Liver (tissue), 9 donors: ENCODE data around the gene GAS6. TPM values are rescaled to one million over a fixed set of nuclear protein-coding genes. Genes with fewer than 3 reads are reported as not detected.

ENCODE experiments used
- DNase-seq: peaks from one replicate; pipeline ENCODE4 v3.0.0-alpha.2; 2017; ENCODE audit warnings: low spot score
- H3K27ac ChIP-seq, 2 donors: one replicate each; pipeline ENCODE4 v1.7.0; 2013; ENCODE audit warnings: inconsistent platforms in 2 of 2, low read length in 2 of 2, control low read depth in 1 of 2, low read depth in 1 of 2, mild to moderate bottlenecking in 1 of 2
- H3K27me3 ChIP-seq, 4 donors: one replicate each; pipeline versions ENCODE4 v1.6.1 to v1.7.0; 2013; ENCODE audit warnings: low read length in 3 of 4, inconsistent platforms in 1 of 4, mild to moderate bottlenecking in 1 of 4, moderate library complexity in 1 of 4; ENCODE audit not compliant: control insufficient read depth in 4 of 4, insufficient read depth in 4 of 4
- H3K36me3 ChIP-seq, 4 donors: one replicate each; pipeline versions ENCODE4 v1.6.1 to v1.7.0; 2013; ENCODE audit warnings: low read length in 3 of 4, mild to moderate bottlenecking in 3 of 4, low read depth in 1 of 4, moderate library complexity in 1 of 4; ENCODE audit not compliant: control insufficient read depth in 4 of 4, insufficient read depth in 3 of 4
- H3K4me1 ChIP-seq, 4 donors: one replicate each; pipeline versions ENCODE4 v1.6.1 to v1.7.0; 2013; ENCODE audit warnings: low read length in 3 of 4, mild to moderate bottlenecking in 3 of 4, moderate library complexity in 1 of 4; ENCODE audit not compliant: control insufficient read depth in 4 of 4, insufficient read depth in 4 of 4
- H3K4me3 ChIP-seq, 3 donors: one replicate each; pipeline versions ENCODE4 v1.6.1 to v1.7.0; 2013; ENCODE audit warnings: low read length in 3 of 3, control low read depth in 1 of 3, low read depth in 1 of 3, mild to moderate bottlenecking in 1 of 3
- H3K9ac ChIP-seq, 2 donors: one replicate each; pipeline ENCODE4 v1.7.0; 2013; ENCODE audit warnings: low read length in 2 of 2, mild to moderate bottlenecking in 2 of 2, moderate library complexity in 2 of 2, control low read depth in 1 of 2, low read depth in 1 of 2
- H3K9me3 ChIP-seq, 4 donors: one replicate each; pipeline versions ENCODE4 v1.6.1 to v1.7.0; 2013; ENCODE audit warnings: low read length in 3 of 4; ENCODE audit not compliant: control insufficient read depth in 4 of 4
- EGR1 ChIP-seq, 2 donors: IDR thresholded peaks; 2 replicates each; pipeline ENCODE4 v1.6.1; 2016 to 2018; ENCODE audit warnings: antibody characterized with exemption in 2 of 2, low read depth in 2 of 2
- FOXA1 ChIP-seq: IDR thresholded peaks from 2 replicates; pipeline ENCODE4 v1.6.1; 2016; ENCODE audit warnings: antibody characterized with exemption
- FOXA2 ChIP-seq: IDR thresholded peaks from 2 replicates; pipeline ENCODE4 v1.6.1; 2016; ENCODE audit warnings: antibody characterized with exemption
- GABPA ChIP-seq, 2 donors: IDR thresholded peaks in 1 of 2; conservative IDR thresholded peaks in 1 of 2; 2 replicates each; pipeline ENCODE4 v1.6.1; 2016; ENCODE audit warnings: antibody characterized with exemption in 2 of 2, mild to moderate bottlenecking in 1 of 2, moderate library complexity in 1 of 2
- HNF4A ChIP-seq, 2 donors: conservative IDR thresholded peaks; 2 replicates each; pipeline ENCODE4 v1.6.1; 2016; ENCODE audit warnings: antibody characterized with exemption in 2 of 2, mild to moderate bottlenecking in 2 of 2
- HNF4G ChIP-seq: IDR thresholded peaks from 2 replicates; pipeline ENCODE4 v1.6.1; 2016; ENCODE audit warnings: antibody characterized with exemption
- JUND ChIP-seq, 2 donors: IDR thresholded peaks; 2 replicates each; pipeline ENCODE4 v1.6.1; 2016; ENCODE audit warnings: antibody characterized with exemption in 2 of 2
- NR2F2 ChIP-seq: IDR thresholded peaks from 2 replicates; pipeline ENCODE4 v1.6.1; 2016; ENCODE audit warnings: antibody characterized with exemption
- RXRA ChIP-seq, 2 donors: IDR thresholded peaks; 2 replicates each; pipeline ENCODE4 v1.6.1; 2017 to 2018; ENCODE audit warnings: antibody characterized with exemption in 2 of 2, mild to moderate bottlenecking in 1 of 2
- SP1 ChIP-seq: IDR thresholded peaks from 2 replicates; pipeline ENCODE4 v1.6.1; 2018; ENCODE audit warnings: antibody characterized with exemption, mild to moderate bottlenecking
- TAF1 ChIP-seq: conservative IDR thresholded peaks from 2 replicates; pipeline ENCODE4 v1.6.1; 2016; ENCODE audit warnings: antibody characterized with exemption, mild to moderate bottlenecking
- YY1 ChIP-seq: IDR thresholded peaks from 2 replicates; pipeline ENCODE4 v1.6.1; 2016; ENCODE audit warnings: antibody characterized with exemption, mild to moderate bottlenecking
- WGBS: extraction: QIAGEN DNeasy Blood & Tissue Kit; methylation state at CpG from one replicate; pipeline ENCODE4 v1.1.7; 2013; 5-methylcytosine and 5-hydroxymethylcytosine counted together
- polyA plus RNA-seq, 2 donors: library from polyadenylated mRNA; stranded (reverse) in 1 of 2; unstranded in 1 of 2; fragments of 200-250 nt in 1 of 2; fragments of >200 nt in 1 of 2; fragmentation: Nextera tagmentation in 1 of 2; extraction: Ambion mirVana in 1 of 2; gene quantifications; one replicate each; pipeline versions ENCODE4 v1.2.1 to v1.2.3, GENCODE V29; 2013 to 2015
- total RNA-seq, 2 donors: library from RNA; depleted of rRNA; stranded (reverse); fragments of >200 nt; gene quantifications; one replicate each; pipeline ENCODE4 v1.2.3, GENCODE V29; 2014
- TF ChIP-seq, protein P1 (sequence below): fragments of 150-350 bp; IDR thresholded peaks from 2 replicates; pipeline ENCODE4 v1.5.1; 2017; ENCODE audit warnings: improper control_type of control experiment, low read depth, low read length; ENCODE audit not compliant: missing input control
- TF ChIP-seq, protein P2 (sequence below): IDR thresholded peaks from 2 replicates; pipeline ENCODE4 v1.6.1; 2016; ENCODE audit warnings: antibody characterized with exemption, mild to moderate bottlenecking
- TF ChIP-seq, protein P3 (sequence below): IDR thresholded peaks from 2 replicates; pipeline ENCODE4 v1.6.1; 2016; ENCODE audit warnings: antibody characterized with exemption
- TF ChIP-seq, protein P4 (sequence below): IDR thresholded peaks from 2 replicates; pipeline ENCODE4 v1.6.1; 2016; ENCODE audit warnings: antibody characterized with exemption
- donor health status: healthy.
- donor health status: healthy.
- donor health status: healthy.
- donor health status: healthy.
- donor health status: healthy.

The GAS6 gene
- total and polyA plus RNA-seq, 4 donors = 2.5 to 30.2 (median 9.1) TPM

DNA sequence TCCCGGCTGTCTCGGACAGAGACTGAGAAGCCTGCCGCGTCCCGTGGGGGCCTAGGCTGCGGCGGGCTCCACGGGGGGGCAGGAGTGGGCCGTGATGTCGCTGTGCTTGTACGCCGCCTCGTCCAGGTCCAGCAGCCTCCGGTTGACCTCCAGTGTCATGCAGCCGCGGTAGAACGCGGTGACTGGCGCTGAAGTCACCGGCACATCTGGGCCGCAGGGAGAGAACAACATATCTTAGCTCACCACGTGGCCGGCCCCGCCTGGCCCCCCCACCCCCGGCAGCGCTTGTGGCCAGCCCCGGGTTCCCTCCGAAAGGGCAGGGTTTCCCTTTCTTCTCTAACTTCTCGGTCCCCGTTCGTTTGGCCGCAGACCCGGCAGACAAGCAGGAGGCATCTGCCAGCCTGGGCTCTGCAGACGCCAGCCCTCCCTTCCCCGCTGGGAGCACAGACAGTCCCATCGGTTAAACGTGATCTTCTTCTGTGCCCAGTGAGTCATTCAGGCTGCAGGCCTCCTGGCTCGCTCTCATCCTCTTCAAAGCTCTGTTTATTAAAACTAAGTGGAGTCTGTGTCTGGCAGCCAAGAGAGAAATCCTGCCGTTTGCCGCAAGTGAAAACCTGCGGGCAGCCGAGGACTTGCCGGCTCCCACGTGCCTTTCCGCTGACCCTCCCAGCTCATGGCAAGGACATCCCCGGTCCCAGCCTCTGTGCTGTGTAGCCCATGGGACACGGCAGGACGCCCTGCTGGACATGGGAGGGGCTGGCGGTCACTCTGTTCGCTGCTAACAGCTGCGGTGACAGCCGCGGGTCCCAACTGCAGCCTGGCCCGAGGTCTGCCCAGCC lies 42.8 kb downstream of the GAS6 start:
- no peak for DNase-seq
- Histone ChIP-seq H3K4me1 (peaks cover 0 to 4% (median 2%) of the 10 kb centered on the region in 4 donors), H3K9me3 (no peaks in the 10 kb centered on the region), H3K4me3 (no peak overlapping the region), H3K36me3 (peaks cover 0 to 10% (median 4%) of the 10 kb centered on the region in 4 donors), H3K27ac (peak overlapping the region; percentile 11 to 31), H3K27me3 (no peaks in the 10 kb centered on the region), H3K9ac (no peak overlapping the region)
- 82% methylated on average over 54 of the region's 54 CpGs for WGBS
- TF ChIP-seq YY1 = no peak
- peak in 1 of 2 donors; percentile 49 for TF ChIP-seq JUND (IDR thresholded peaks at IDR 0.05)

DNA sequence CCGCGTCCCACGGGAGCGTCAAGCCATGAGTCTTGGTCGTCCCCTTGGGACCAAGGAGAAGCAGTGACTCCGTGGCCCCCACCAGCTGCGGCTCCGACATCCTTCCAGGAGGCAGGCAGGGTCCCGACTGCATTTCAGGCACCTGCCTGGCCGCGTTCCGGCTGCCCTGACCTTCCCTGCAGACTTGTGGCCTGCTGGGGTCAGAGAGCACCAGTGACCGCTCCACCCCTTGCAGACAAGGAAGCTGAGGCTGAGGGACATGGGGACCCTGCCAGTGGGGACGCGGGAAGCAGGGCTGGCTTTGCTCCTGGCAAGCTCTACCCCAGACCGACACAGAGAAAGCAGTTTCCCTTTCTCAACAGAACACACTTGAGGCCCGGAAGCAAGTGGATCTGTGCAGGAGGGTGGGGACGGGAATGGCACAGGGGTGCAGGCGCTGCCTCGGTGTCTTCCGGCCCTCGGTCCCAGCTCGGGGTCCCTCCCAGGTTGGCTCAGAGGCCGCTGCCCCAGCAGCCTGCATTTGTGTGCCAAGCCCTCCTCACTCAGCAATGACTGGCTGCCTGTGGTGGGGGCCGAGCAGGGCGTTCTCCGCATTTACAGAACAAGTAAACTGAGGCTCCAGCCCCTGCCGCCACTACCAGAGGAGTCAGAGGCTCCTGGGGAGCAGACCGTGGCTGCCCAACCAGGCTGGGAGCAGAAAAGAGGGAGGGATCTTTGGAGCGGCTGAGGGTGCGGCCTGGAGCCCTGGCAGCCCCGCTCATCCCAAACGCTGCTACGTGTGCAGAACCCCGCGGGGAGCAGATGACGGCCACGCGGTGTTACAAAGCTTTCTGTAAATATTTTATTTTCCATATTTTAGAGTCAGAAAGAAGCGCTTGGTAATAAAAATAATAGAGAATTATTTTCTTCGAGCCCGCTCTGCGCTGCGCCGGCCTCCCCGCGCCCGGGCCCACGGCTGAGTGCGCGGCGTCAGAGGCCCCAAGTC lies 43.9 kb downstream of the GAS6 start:
- Histone ChIP-seq H3K4me1 (peaks cover 0 to 4% (median 2%) of the 10 kb centered on the region in 4 donors), H3K9me3 (no peaks in the 10 kb centered on the region), H3K36me3 (peaks cover 0 to 9% (median 3%) of the 10 kb centered on the region in 4 donors), H3K4me3 (no peak overlapping the region), H3K27ac (peak overlapping the region in 1 of 2 donors; percentile 11), H3K27me3 (no peaks in the 10 kb centered on the region), H3K9ac (no peak overlapping the region)
- TF ChIP-seq SP1 = no peak
- TF ChIP-seq YY1 = no peak
- TF ChIP-seq, protein P1, sequence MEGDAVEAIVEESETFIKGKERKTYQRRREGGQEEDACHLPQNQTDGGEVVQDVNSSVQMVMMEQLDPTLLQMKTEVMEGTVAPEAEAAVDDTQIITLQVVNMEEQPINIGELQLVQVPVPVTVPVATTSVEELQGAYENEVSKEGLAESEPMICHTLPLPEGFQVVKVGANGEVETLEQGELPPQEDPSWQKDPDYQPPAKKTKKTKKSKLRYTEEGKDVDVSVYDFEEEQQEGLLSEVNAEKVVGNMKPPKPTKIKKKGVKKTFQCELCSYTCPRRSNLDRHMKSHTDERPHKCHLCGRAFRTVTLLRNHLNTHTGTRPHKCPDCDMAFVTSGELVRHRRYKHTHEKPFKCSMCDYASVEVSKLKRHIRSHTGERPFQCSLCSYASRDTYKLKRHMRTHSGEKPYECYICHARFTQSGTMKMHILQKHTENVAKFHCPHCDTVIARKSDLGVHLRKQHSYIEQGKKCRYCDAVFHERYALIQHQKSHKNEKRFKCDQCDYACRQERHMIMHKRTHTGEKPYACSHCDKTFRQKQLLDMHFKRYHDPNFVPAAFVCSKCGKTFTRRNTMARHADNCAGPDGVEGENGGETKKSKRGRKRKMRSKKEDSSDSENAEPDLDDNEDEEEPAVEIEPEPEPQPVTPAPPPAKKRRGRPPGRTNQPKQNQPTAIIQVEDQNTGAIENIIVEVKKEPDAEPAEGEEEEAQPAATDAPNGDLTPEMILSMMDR = no peak
- TF ChIP-seq FOXA1 = no peak
- TF ChIP-seq FOXA2 = no peak
- no peak for TF ChIP-seq RXRA (IDR thresholded peaks at IDR 0.05)
- no peak for TF ChIP-seq GABPA (IDR thresholded peaks at IDR 0.05 in 1 of 2, conservative IDR thresholded peaks at IDR 0.05 in 1 of 2)
- TF ChIP-seq NR2F2 = no peak
- no peak for TF ChIP-seq EGR1 (IDR thresholded peaks at IDR 0.05; ENCODE audit: low read depth in 2 of 2)
- TF ChIP-seq TAF1 = no peak
- no peak for TF ChIP-seq JUND (IDR thresholded peaks at IDR 0.05)
- TF ChIP-seq HNF4G = no peak
- TF ChIP-seq, protein P2, sequence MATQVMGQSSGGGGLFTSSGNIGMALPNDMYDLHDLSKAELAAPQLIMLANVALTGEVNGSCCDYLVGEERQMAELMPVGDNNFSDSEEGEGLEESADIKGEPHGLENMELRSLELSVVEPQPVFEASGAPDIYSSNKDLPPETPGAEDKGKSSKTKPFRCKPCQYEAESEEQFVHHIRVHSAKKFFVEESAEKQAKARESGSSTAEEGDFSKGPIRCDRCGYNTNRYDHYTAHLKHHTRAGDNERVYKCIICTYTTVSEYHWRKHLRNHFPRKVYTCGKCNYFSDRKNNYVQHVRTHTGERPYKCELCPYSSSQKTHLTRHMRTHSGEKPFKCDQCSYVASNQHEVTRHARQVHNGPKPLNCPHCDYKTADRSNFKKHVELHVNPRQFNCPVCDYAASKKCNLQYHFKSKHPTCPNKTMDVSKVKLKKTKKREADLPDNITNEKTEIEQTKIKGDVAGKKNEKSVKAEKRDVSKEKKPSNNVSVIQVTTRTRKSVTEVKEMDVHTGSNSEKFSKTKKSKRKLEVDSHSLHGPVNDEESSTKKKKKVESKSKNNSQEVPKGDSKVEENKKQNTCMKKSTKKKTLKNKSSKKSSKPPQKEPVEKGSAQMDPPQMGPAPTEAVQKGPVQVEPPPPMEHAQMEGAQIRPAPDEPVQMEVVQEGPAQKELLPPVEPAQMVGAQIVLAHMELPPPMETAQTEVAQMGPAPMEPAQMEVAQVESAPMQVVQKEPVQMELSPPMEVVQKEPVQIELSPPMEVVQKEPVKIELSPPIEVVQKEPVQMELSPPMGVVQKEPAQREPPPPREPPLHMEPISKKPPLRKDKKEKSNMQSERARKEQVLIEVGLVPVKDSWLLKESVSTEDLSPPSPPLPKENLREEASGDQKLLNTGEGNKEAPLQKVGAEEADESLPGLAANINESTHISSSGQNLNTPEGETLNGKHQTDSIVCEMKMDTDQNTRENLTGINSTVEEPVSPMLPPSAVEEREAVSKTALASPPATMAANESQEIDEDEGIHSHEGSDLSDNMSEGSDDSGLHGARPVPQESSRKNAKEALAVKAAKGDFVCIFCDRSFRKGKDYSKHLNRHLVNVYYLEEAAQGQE = no peak
- no peak for TF ChIP-seq HNF4A (conservative IDR thresholded peaks at IDR 0.05)
- TF ChIP-seq, protein P3, sequence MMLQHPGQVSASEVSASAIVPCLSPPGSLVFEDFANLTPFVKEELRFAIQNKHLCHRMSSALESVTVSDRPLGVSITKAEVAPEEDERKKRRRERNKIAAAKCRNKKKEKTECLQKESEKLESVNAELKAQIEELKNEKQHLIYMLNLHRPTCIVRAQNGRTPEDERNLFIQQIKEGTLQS = no peak
- TF ChIP-seq, protein P4, sequence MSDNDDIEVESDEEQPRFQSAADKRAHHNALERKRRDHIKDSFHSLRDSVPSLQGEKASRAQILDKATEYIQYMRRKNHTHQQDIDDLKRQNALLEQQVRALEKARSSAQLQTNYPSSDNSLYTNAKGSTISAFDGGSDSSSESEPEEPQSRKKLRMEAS = no peak
- DNase-seq = no peak
- WGBS = 92% methylated on average over 52 of the region's 52 CpGs
